HepG2 (cell line): ENCODE results near the gene AKAP6. TPM values are rescaled to one million over a fixed set of nuclear protein-coding genes. Genes with fewer than 3 reads are reported as not detected.

Source experiments
- ATAC-seq: fragments of 200-7000 bp; cut with Tn5 transposase; 3 replicates; pipeline ENCODE4 v1.9.1; 2020; ENCODE audit warnings: mild to moderate bottlenecking, moderate library complexity
- BruUV-seq: library from RNA; stranded (reverse); fragments of 400-500 nt; replicated peaks from 2 replicates; lab custom pipeline; 2021; lab: Mats Ljungman, UMichigan
- CTCF ChIA-PET: fragments of 300-600 bp; formaldehyde crosslinking; extraction: SDS; loops from one replicate; lab custom pipeline; 2021; ENCODE audit warnings: low total read pairs, inconsistent platforms, low intra/inter-chr PET ratio; lab: Yijun Ruan, JAX
- POLR2A ChIA-PET: fragments of 350-600 bp; sonication (Branson Sonifier 250); formaldehyde crosslinking; loops from one replicate; lab custom pipeline; 2020; ENCODE audit warnings: antibody characterized with exemption, inconsistent platforms; lab: Yijun Ruan, JAX
- DNase-seq: peaks from one replicate; pipeline ENCODE4 v3.0.0-alpha.2; 2015; ENCODE audit warnings: low spot score
- FAIRE-seq: peaks from 3 replicates; lab custom pipeline; 2011; peaks lifted over from hg19 to GRCh38; lab: Jason Lieb, UNC
- H2AFZ ChIP-seq: one replicate; pipeline ENCODE4 v1.6.1; 2011; ENCODE audit warnings: low read length, inconsistent platforms
- H3K27ac ChIP-seq: fragments of 300-600 bp; 3 replicates; pipeline ENCODE4 v1.8.0; 2011; ENCODE audit warnings: mixed run types, mild to moderate bottlenecking, mixed read lengths, low read length, inconsistent platforms; ENCODE audit not compliant: insufficient read depth; ENCODE audit errors: extremely low read length
- H3K27me3 ChIP-seq, 2 experiments: fragments of 200-600 bp in 1 of 2; 2 replicates in 1 of 2; 3 replicates in 1 of 2; pipeline versions ENCODE4 v1.6.0 to v1.8.0; 2011; ENCODE audit warnings: low read length in 2 of 2, mild to moderate bottlenecking in 2 of 2, moderate library complexity in 2 of 2, inconsistent platforms in 1 of 2; ENCODE audit not compliant: insufficient read depth in 2 of 2, control insufficient read depth in 1 of 2
- H3K36me3 ChIP-seq, 2 experiments: fragments of 200-600 bp in 1 of 2; replicated peaks in 1 of 2; 2 replicates in 1 of 2; 3 replicates in 1 of 2; pipeline versions ENCODE4 v1.5.1 to v1.8.0; 2011; ENCODE audit warnings: low read length in 2 of 2, inconsistent platforms in 1 of 2; ENCODE audit not compliant: insufficient read depth in 2 of 2, control insufficient read depth in 1 of 2
- H3K4me1 ChIP-seq: 2 replicates; pipeline ENCODE4 v1.5.1; 2012; ENCODE audit warnings: low read length, inconsistent platforms; ENCODE audit not compliant: insufficient read depth
- H3K4me2 ChIP-seq: 2 replicates; pipeline ENCODE4 v1.6.0; 2011; ENCODE audit warnings: low read depth, low read length, inconsistent platforms
- H3K4me3 ChIP-seq, 3 experiments: fragments of 200-600 bp in 1 of 3; sonication (generic), shearing (Covaris generic) in 1 of 3; replicated peaks in 1 of 3; 2 replicates each; pipeline ENCODE4 v1.5.1; 2011 to 2016; ENCODE audit warnings: low read length in 3 of 3, inconsistent platforms in 2 of 3, low read depth in 2 of 3, mild to moderate bottlenecking in 2 of 3, control low read depth in 1 of 3, mixed read lengths in 1 of 3; ENCODE audit not compliant: insufficient read depth in 1 of 3
- H3K79me2 ChIP-seq: one replicate; pipeline ENCODE4 v1.6.1; 2011; ENCODE audit warnings: low read length, inconsistent platforms; ENCODE audit not compliant: insufficient read depth
- H3K9ac ChIP-seq: 2 replicates; pipeline ENCODE4 v1.6.0; 2011; ENCODE audit warnings: mild to moderate bottlenecking, low read depth, low read length, inconsistent platforms; ENCODE audit not compliant: insufficient read depth
- H3K9me3 ChIP-seq: 2 replicates; pipeline ENCODE4 v1.5.1; 2012; ENCODE audit warnings: mild to moderate bottlenecking, low read length
- H4K20me1 ChIP-seq: 2 replicates; pipeline ENCODE4 v1.6.0; 2011; ENCODE audit warnings: inconsistent platforms, mild to moderate bottlenecking, low read length, moderate library complexity; ENCODE audit not compliant: insufficient read depth
- DNMT1 ChIP-seq: sonication (generic); formaldehyde crosslinking; IDR thresholded peaks from 2 replicates; pipeline ENCODE4 v1.5.1; 2020; ENCODE audit warnings: mild to moderate bottlenecking, missing genetic modification reagents
- GRHL1 ChIP-seq: sonication (generic); formaldehyde crosslinking; conservative IDR thresholded peaks from 2 replicates; pipeline ENCODE4 v1.8.0; 2022; ENCODE audit warnings: missing genetic modification reagents
- PLRG1 ChIP-seq: fragments of 450-650 bp; conservative IDR thresholded peaks from 2 replicates; pipeline ENCODE4 v1.6.1; 2016
- PRPF4 ChIP-seq: fragments of 200-400 bp; formaldehyde crosslinking; IDR thresholded peaks from 2 replicates; pipeline ENCODE4 v1.6.1; 2016; ENCODE audit warnings: low read length, low read depth; ENCODE audit not compliant: poor library complexity, severe bottlenecking
- RAD21 ChIP-seq: fragments of 450-650 bp; formaldehyde crosslinking; IDR thresholded peaks from 2 replicates; pipeline ENCODE4 v1.5.0; 2020; ENCODE audit warnings: mild to moderate bottlenecking
- SMAD9 ChIP-seq: sonication (generic); formaldehyde crosslinking; IDR thresholded peaks from 2 replicates; pipeline ENCODE4 v1.5.1; 2020; ENCODE audit warnings: mild to moderate bottlenecking, missing genetic modification reagents
- SNRNP70 ChIP-seq: fragments of 200-400 bp; formaldehyde crosslinking; IDR thresholded peaks from 2 replicates; pipeline ENCODE4 v1.6.1; 2017; ENCODE audit warnings: mild to moderate bottlenecking, low read depth, low read length, moderate library complexity
- ZNF20 ChIP-seq: sonication (generic); formaldehyde crosslinking; IDR thresholded peaks from 2 replicates; pipeline ENCODE4 v1.4.0; 2020; ENCODE audit warnings: mild to moderate bottlenecking, moderate library complexity, missing genetic modification reagents
- ZNF260 ChIP-seq: sonication (generic); formaldehyde crosslinking; IDR thresholded peaks from 2 replicates; pipeline ENCODE4 v1.4.0; 2020; ENCODE audit warnings: missing genetic modification reagents, low read depth, mild to moderate bottlenecking, borderline replicate concordance
- ZNF607 ChIP-seq: sonication (generic); formaldehyde crosslinking; IDR thresholded peaks from 2 replicates; pipeline ENCODE4 v1.5.1; 2020; ENCODE audit warnings: missing genetic modification reagents, mild to moderate bottlenecking, borderline replicate concordance
- ZNF7 ChIP-seq: IDR thresholded peaks from 2 replicates; pipeline ENCODE4 v1.6.1; 2016; ENCODE audit warnings: missing biosample characterization, missing genetic modification reagents
- ZNF724P ChIP-seq: sonication (generic); formaldehyde crosslinking; IDR thresholded peaks from 2 replicates; pipeline ENCODE4 v1.8.0; 2022; ENCODE audit warnings: missing genetic modification reagents, borderline replicate concordance
- ZNF766 ChIP-seq: sonication (generic); formaldehyde crosslinking; IDR thresholded peaks from 2 replicates; pipeline ENCODE4 v1.5.0; 2020; ENCODE audit warnings: missing genetic modification reagents, borderline replicate concordance
- WGBS: methylation state at CpG from one replicate; pipeline ENCODE4 v1.1.6; 2017; ENCODE audit warnings: low lambda C conversion rate; 5-methylcytosine and 5-hydroxymethylcytosine counted together
- in situ Hi-C: cut with HindIII; loops from 2 replicates; pipeline ENCODE4 v1.10.0; 2017; ENCODE audit warnings: low pct_unique_long_range_greater_than_20kb; ENCODE audit not compliant: extremely low pct_ligation_motif_present
- intact Hi-C: fragments of 100-400 bp; cut with micrococcal nuclease; formaldehyde crosslinking; loops from one replicate; pipeline ENCODE4 v1.10.0; 2022; ENCODE audit not compliant: unreplicated experiment
- polyA plus RNA-seq, 8 experiments: library from polyadenylated mRNA; depleted of rRNA in 3 of 8; stranded (reverse) in 7 of 8; unstranded in 1 of 8; fragments of >200 nt; fragmentation: Illumina TruSeq in 4 of 8; extraction: Trizol in 4 of 8; gene quantifications; 2 replicates each; pipeline versions ENCODE4 v1.2.1 to v1.2.3, GENCODE V29; 2011 to 2016; ENCODE audit warnings: low read depth in 4 of 8, missing spikeins in 1 of 8, mixed read lengths in 1 of 8; ENCODE audit not compliant: insufficient read depth in 1 of 8
- total RNA-seq, 5 experiments: library from RNA; depleted of rRNA; stranded (reverse); fragments of >200 nt; fragmentation: Illumina TruSeq; extraction: Trizol; gene quantifications; 2 replicates each; pipeline ENCODE4 v1.2.3, GENCODE V29; 2016; ENCODE audit warnings: low read depth in 1 of 5

Gene AKAP6
- total and polyA plus RNA-seq, 2 of the 13 experiments (the other 11 are each of a cell fraction or from before 2014, with no cell fraction given): 1.4 TPM

DNA sequence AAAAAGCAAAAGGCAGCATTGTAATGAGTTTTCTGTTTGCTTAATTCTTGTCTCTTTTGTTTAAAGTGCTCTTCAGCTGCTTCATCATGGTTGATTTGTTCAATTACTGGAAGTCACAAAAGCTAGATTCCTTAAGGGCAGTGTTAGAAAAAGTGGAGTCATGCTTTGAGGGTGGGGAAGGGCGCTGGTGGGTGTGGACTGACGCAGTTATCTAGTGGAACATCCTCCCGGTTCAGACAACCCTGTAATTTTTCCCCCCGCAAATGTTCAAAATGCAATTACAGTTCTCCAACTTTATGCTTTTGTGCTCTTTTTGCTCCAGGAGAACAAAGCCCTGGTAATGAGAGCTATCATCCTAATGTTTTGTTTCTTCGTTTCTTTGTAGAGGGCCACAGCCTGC is 2.1 kb downstream of the AKAP6 start:
- in situ Hi-C loops (no loop called here), intact Hi-C loops (no loop called here)
- ChIA-PET CTCF (no interaction called here), POLR2A (no interaction called here)
- WGBS: 22% methylated on average over 5 of the region's 5 CpGs
- no peak overlapping the region for H3K9ac ChIP-seq
- no peaks in the 10 kb centered on the region for H3K79me2 ChIP-seq
- H3K36me3 ChIP-seq: no peaks in the 10 kb centered on the region
- H3K27ac ChIP-seq: no peak overlapping the region
- no peak for ATAC-seq
- H3K27me3 ChIP-seq: no peaks in the 10 kb centered on the region
- no peak overlapping the region for H3K4me3 ChIP-seq
- no peak for FAIRE-seq
- H3K9me3 ChIP-seq: no peaks in the 10 kb centered on the region
- no TSS peak for BruUV-seq
- DNase-seq: no peak
- H3K4me2 ChIP-seq: no peak overlapping the region
- no peaks in the 10 kb centered on the region for H3K4me1 ChIP-seq
- no peak overlapping the region for H2AFZ ChIP-seq
- H4K20me1 ChIP-seq: no peaks in the 10 kb centered on the region
- TF ChIP-seq ZNF7 (no peak), ZNF724P (CRISPR knock-in tag) (no peak), SMAD9 (no peak), ZNF607 (CRISPR knock-in tag) (no peak), ZNF766 (no peak)

DNA sequence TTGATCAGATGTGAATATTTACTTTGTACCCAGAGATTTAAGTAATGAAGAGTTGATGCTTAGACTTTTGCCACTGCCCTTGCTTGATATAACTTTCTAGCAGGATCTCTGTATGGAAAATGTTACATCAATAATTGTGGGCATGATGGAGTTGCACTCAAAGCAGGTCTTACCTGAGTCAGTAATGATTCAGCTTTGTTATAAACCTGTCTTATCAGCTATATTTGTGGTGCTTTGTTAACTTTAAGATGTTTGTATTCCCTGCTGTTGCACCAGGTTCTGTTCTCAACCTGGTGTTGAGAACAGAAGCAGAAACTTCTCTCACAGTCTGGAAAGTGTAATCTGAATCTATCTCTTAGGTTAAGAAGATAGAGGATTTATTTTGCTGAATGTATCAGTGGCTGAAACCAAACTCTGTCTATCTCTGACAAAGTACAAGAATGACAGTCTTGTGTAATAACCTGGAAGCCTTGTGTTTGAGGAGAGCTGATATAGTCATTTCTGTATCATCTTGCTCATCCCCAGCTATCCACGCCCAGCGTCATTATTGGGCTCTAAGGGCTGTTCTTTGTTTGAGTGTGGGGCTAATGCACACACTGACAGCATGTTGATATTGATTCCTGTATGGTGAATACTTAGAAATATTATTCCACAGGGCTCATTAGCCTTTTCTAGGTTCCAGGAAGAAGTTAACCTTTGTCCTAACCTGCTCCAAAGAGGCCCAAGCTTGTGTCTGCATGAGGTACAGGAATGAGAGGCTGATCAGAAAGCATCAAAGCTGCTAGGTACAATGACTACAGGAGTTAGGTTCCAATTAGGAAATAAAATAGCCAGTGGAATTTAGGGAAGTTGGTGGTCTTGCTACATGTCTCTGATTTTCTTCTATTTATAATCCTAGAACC is 3.6 kb downstream of the AKAP6 start:
- Histone ChIP-seq H3K4me3 (no peak overlapping the region), H3K4me2 (no peak overlapping the region), H3K9me3 (no peaks in the 10 kb centered on the region), H3K36me3 (no peaks in the 10 kb centered on the region), H2AFZ (no peak overlapping the region), H3K27me3 (no peaks in the 10 kb centered on the region), H3K79me2 (no peaks in the 10 kb centered on the region), H3K27ac (no peak overlapping the region), H4K20me1 (no peaks in the 10 kb centered on the region), H3K9ac (no peak overlapping the region), H3K4me1 (no peaks in the 10 kb centered on the region)
- 2% methylated on average over 2 of the region's 2 CpGs for WGBS
- FAIRE-seq (no peak), ATAC-seq (peak; percentile 68), DNase-seq (no peak)
- intact Hi-C loops: no loop called here
- no TSS peak for BruUV-seq
- in situ Hi-C loops: no loop called here
- CTCF ChIA-PET: no interaction called here
- POLR2A ChIA-PET: no interaction called here
- TF ChIP-seq DNMT1 (CRISPR knock-in tag) (no peak), SNRNP70 (no peak), ZNF20 (CRISPR knock-in tag) (no peak), PLRG1 (no peak), RAD21 (CRISPR knock-in tag) (no peak), ZNF260 (no peak), GRHL1 (CRISPR knock-in tag) (no peak), PRPF4 (no peak)
